Left lung (tissue), 10 donors: Measurements from ENCODE around the gene DRC3. TPM values are rescaled to one million over a fixed set of nuclear protein-coding genes. Genes with fewer than 3 reads are reported as not detected.

ENCODE experiments used
- ATAC-seq: fragments of 200-7000 bp; cut with Tn5 transposase; one replicate; pipeline ENCODE4 v1.9.1; 2020; ENCODE audit warnings: moderate library complexity
- DNase-seq, 4 donors: peaks; one replicate each; pipeline ENCODE4 v3.0.0-alpha.2; 2013 to 2020
- H3K27ac ChIP-seq, 2 donors: fragments of 200-600 bp; sonication (generic) in 1 of 2; one replicate each; pipeline versions ENCODE4 v1.5.0 to v1.8.0; 2020 to 2021
- H3K27me3 ChIP-seq, 2 donors: fragments of 200-600 bp; sonication (generic) in 1 of 2; one replicate each; pipeline versions ENCODE4 v1.5.0 to v1.8.0; 2020 to 2021
- H3K36me3 ChIP-seq, 2 donors: fragments of 200-600 bp; sonication (generic) in 1 of 2; one replicate each; pipeline versions ENCODE4 v1.5.0 to v1.8.0; 2020 to 2021
- H3K4me1 ChIP-seq, 2 donors: fragments of 200-600 bp; one replicate each; pipeline ENCODE4 v1.8.0; 2021
- H3K4me3 ChIP-seq, 2 donors: fragments of 200-600 bp; sonication (generic) in 1 of 2; one replicate each; pipeline versions ENCODE4 v1.5.0 to v1.8.0; 2020 to 2021; ENCODE audit warnings: mild to moderate bottlenecking in 1 of 2
- H3K9me3 ChIP-seq, 2 donors: fragments of 200-600 bp; sonication (generic) in 1 of 2; one replicate each; pipeline versions ENCODE4 v1.5.0 to v1.8.0; 2020 to 2021
- CTCF ChIP-seq, 2 donors: fragments of 200-600 bp; sonication (generic) in 1 of 2; IDR thresholded peaks; one replicate each; pipeline versions ENCODE4 v1.5.0 to v1.8.0; 2021; ENCODE audit warnings: antibody characterized with exemption in 2 of 2
- intact Hi-C, 2 donors: fragments of 100-400 bp; cut with DNase I; formaldehyde crosslinking; loops; one replicate each; pipeline versions ENCODE4 v1.11.2 to v1.14.2; 2022
- polyA plus RNA-seq, 6 donors: library from polyadenylated mRNA; unstranded; fragments of 120-200 nt; gene quantifications; one replicate each; pipeline ENCODE4 v1.2.1, GENCODE V29; 2013; ENCODE audit not compliant: insufficient read length in 6 of 6
- total RNA-seq, 2 donors: library from RNA; stranded (reverse); fragmentation: NEBNext Ultra II Directional; extraction: Animal tissue kit (Norgen Biotek cat#: 25700); gene quantifications; one replicate each; pipeline ENCODE4 v1.2.1, GENCODE V29; 2021
- donor health status: DM: no; HTN: yes; CAD: no.
- donor health status: DM: no; HTN: no; CAD: no.

The DRC3 gene
- total and polyA plus RNA-seq, 8 donors, result 3.6 to 22.8 (median 16.4) TPM

GRCh38 chr17:17926840-17927449 is 45.7 kb upstream of the DRC3 start:
- DNase-seq, result no peak
- H3K4me1 ChIP-seq, result peaks cover 12 to 20% of the 10 kb centered on the region in 2 donors
- no peaks in the 10 kb centered on the region for H3K9me3 ChIP-seq
- intact Hi-C loops, result no loop called here
- no peak for TF ChIP-seq CTCF (IDR thresholded peaks at IDR 0.05)
- H3K27me3 ChIP-seq, result no peaks in the 10 kb centered on the region
- H3K27ac ChIP-seq, result no peak overlapping the region
- H3K36me3 ChIP-seq, result no peaks in the 10 kb centered on the region
- no peak overlapping the region for H3K4me3 ChIP-seq
- ATAC-seq, result no peak

GRCh38 chr17:17928398-17929287 is 44.0 kb upstream of the DRC3 start:
- Histone ChIP-seq H3K4me1 (peaks cover 7 to 8% of the 10 kb centered on the region in 2 donors), H3K27ac (peak overlapping the region; percentile 35 to 63), H3K27me3 (no peaks in the 10 kb centered on the region), H3K36me3 (no peaks in the 10 kb centered on the region), H3K4me3 (no peak overlapping the region), H3K9me3 (no peaks in the 10 kb centered on the region)
- TF ChIP-seq CTCF (IDR thresholded peaks at IDR 0.05), result no peak
- intact Hi-C loops, result no loop called here
- ATAC-seq (peak; percentile 76), DNase-seq (no peak)

GRCh38 chr17:17929655-17930380 is 42.8 kb upstream of the DRC3 start:
- Histone ChIP-seq H3K4me3 (no peak overlapping the region), H3K36me3 (no peaks in the 10 kb centered on the region), H3K9me3 (no peaks in the 10 kb centered on the region), H3K4me1 (peaks cover 7 to 13% of the 10 kb centered on the region in 2 donors), H3K27ac (peak overlapping the region; percentile 35 to 63), H3K27me3 (no peaks in the 10 kb centered on the region)
- ATAC-seq, result peak; percentile 83
- DNase-seq, result no peak
- no peak for TF ChIP-seq CTCF (IDR thresholded peaks at IDR 0.05)
- intact Hi-C loops, result no loop called here

- ATAC-seq, result no peak
- peaks cover 7 to 21% of the 10 kb centered on the region in 2 donors for H3K4me1 ChIP-seq
- H3K36me3 ChIP-seq, result no peaks in the 10 kb centered on the region
- no peak overlapping the region for H3K4me3 ChIP-seq
- DNase-seq, result no peak
- H3K27ac ChIP-seq, result peak overlapping the region in 1 of 2 donors; percentile 13
- intact Hi-C loops, result no loop called here
- H3K27me3 ChIP-seq, result no peaks in the 10 kb centered on the region
- TF ChIP-seq CTCF (IDR thresholded peaks at IDR 0.05), result no peak
- no peaks in the 10 kb centered on the region for H3K9me3 ChIP-seq
Measured at GRCh38 chr17:17930674-17931073, 42.0 kb upstream of the DRC3 start.

GRCh38 chr17:17931159-17931558 is 41.5 kb upstream of the DRC3 start:
- H3K4me1 ChIP-seq, result peaks cover 7 to 26% of the 10 kb centered on the region in 2 donors
- no peak for ATAC-seq
- no peaks in the 10 kb centered on the region for H3K36me3 ChIP-seq
- no peak for TF ChIP-seq CTCF (IDR thresholded peaks at IDR 0.05)
- no peaks in the 10 kb centered on the region for H3K27me3 ChIP-seq
- DNase-seq, result no peak
- intact Hi-C loops, result no loop called here
- no peak overlapping the region for H3K4me3 ChIP-seq
- no peak overlapping the region for H3K27ac ChIP-seq
- H3K9me3 ChIP-seq, result no peaks in the 10 kb centered on the region
